Measurements from ENCODE around the gene AMZ2.
A peak's percentile ranks its signal among the peaks of the same experiment; 100 is the strongest.

Gene AMZ2

DNA sequence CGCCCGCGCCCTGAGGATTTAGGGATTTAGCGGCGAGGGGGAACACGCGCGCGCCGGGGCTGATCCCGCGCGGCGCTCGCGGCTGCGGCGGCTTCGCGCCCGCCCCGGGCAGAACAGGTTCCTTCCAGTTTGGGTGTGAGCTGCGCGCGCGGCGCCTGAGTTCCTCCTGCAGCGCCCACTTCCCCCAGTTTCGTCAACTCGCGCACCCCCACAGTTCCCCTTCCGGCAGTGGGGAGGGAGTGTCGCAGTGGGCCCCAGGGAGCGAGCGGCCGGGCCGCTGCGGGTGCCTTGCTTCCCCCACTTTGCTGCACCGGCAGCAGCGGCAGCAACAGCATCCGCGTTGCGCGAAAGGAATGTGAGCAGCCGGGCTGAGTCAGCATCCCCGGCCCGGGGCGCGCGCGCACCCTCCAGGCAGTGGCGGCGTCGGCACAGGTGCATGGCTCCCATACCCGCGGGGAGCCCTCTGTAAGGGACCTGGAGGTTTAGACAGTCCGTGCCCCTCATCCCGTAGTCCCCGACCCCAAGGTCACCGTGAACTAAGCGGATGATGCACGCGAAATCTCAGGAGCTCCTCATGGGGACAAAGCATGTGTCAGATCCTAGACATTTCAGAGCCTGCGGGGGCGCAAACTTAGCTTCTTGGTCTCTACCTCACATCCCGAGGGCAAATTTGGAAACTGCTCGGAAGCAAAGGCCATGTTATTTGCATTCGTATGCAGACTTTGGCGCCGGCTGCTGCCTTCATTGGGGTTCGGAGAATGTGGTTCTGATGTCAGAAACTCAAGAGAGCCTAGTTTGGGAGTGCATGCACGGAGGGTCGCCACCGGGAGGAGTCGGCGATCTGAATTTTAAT is 44.2 kb downstream of the AMZ2 start:
- DNase-seq (ENCODE audit: low read depth): no peak

DNA sequence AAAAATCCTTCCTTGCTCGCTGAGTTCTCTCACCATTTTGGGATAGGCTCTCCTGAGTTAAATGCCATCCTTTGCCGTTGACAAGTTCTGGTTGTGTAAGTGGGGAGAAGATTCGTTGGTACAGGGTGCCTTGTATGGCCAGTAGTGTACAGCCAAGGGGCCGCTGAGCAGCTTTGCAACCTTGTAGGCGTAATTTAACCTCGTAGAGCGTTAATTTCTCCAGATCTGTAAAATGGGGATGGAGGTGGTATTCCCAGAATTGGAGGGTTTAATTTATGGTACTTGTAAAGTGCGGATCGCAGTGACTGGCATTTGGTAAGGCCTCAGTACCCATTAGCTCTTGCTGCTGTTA is 44.8 kb downstream of the AMZ2 start:
- TF ChIP-seq, protein P1, sequence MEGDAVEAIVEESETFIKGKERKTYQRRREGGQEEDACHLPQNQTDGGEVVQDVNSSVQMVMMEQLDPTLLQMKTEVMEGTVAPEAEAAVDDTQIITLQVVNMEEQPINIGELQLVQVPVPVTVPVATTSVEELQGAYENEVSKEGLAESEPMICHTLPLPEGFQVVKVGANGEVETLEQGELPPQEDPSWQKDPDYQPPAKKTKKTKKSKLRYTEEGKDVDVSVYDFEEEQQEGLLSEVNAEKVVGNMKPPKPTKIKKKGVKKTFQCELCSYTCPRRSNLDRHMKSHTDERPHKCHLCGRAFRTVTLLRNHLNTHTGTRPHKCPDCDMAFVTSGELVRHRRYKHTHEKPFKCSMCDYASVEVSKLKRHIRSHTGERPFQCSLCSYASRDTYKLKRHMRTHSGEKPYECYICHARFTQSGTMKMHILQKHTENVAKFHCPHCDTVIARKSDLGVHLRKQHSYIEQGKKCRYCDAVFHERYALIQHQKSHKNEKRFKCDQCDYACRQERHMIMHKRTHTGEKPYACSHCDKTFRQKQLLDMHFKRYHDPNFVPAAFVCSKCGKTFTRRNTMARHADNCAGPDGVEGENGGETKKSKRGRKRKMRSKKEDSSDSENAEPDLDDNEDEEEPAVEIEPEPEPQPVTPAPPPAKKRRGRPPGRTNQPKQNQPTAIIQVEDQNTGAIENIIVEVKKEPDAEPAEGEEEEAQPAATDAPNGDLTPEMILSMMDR (IDR thresholded peaks at IDR 0.05; ENCODE audit: control insufficient read depth, insufficient read depth, low read depth, low read length, missing control alignments): no peak
- no peak overlapping the region for H3K4me3 ChIP-seq (ENCODE audit: control insufficient read depth, low read depth, low read length)
- DNase-seq (ENCODE audit: low read depth): no peak

More for the DNA sequence above, 44.2 kb downstream of the AMZ2 start:
- peak overlapping the region; percentile 71 for H3K4me3 ChIP-seq (ENCODE audit: control insufficient read depth, low read depth, low read length)
- TF ChIP-seq, protein P1 (IDR thresholded peaks at IDR 0.05; ENCODE audit: control insufficient read depth, insufficient read depth, low read depth, low read length, missing control alignments): peak; percentile 5

DNA sequence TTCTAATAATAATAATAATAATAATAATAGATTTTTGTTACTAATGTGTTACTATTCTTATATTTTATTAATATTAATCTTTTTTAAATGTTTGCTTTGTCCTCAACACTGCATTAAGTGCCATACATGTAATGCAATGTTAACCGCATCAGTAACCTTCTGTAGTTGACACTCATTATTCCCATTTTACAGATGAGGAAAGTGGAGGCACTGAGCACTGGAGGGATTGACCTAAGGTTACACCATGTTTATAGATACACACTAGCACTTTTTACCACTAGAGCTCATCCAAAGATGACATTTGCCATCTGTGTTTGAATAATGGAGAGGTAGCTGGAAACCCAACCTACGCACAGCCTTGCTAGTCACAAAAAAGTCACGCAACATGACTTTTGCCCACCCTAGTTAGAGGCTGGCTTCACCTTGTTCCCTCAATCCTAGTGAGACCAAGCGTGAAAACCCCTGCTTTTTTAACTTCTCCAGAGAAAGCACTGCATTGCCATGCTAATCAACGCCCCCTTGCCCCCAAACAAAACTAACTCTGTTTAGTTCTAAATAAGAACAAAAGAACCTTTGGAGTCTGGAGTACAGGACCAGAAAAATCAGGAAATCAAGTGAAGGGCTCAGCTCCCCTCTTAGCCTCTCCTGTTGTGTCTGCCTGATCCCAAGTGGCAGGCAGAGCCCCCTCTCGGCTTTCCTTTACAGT is 45.8 kb downstream of the AMZ2 start:
- DNase-seq (ENCODE audit: low read depth): no peak
- TF ChIP-seq, protein P1 (IDR thresholded peaks at IDR 0.05; ENCODE audit: control insufficient read depth, insufficient read depth, low read depth, low read length, missing control alignments): no peak
- no peak overlapping the region for H3K4me3 ChIP-seq (ENCODE audit: control insufficient read depth, low read depth, low read length)

DNA sequence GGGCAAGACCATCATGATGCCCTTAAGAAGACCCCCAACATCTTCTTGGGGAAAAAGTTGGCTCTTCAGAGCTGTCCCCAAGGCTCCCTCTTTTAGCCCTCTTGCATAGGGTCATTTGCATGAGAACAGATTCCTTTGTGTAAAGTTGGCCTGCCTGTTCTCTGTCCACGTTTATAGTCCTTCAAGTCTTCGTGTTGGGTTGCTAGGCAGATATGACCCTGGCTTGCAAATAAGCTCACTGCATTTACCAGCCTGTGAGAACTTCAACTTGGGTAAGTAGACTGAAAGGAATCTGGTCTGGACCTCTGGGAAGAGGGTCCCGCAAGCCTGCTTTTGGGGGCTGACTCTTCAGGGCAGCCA is 46.3 kb downstream of the AMZ2 start:
- TF ChIP-seq, protein P1 (IDR thresholded peaks at IDR 0.05; ENCODE audit: control insufficient read depth, insufficient read depth, low read depth, low read length, missing control alignments): no peak
- DNase-seq (ENCODE audit: low read depth): no peak
- H3K4me3 ChIP-seq (ENCODE audit: control insufficient read depth, low read depth, low read length): no peak overlapping the region

DNA sequence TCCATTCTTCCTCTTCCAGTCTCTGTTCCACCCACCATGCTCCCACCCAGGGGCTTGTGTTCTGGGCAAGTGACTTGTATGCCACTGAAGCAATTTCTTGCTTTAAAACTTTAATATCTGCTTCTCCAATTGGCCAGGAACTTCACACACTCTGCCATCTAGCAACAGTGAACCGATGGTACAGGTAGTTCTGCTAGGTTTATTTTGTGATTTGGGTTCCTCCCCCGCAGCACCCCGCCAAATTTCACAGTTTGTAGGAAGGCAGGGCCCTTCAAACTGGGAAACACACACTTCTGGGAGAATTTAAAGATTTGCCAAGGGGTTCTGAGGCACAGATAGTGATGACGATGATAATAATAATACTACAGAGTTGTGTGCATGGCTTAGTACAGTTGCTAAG is 46.8 kb downstream of the AMZ2 start:
- H3K4me3 ChIP-seq (ENCODE audit: control insufficient read depth, low read depth, low read length): no peak overlapping the region
- no peak for DNase-seq (ENCODE audit: low read depth)
- TF ChIP-seq, protein P1 (IDR thresholded peaks at IDR 0.05; ENCODE audit: control insufficient read depth, insufficient read depth, low read depth, low read length, missing control alignments): no peak

DNA sequence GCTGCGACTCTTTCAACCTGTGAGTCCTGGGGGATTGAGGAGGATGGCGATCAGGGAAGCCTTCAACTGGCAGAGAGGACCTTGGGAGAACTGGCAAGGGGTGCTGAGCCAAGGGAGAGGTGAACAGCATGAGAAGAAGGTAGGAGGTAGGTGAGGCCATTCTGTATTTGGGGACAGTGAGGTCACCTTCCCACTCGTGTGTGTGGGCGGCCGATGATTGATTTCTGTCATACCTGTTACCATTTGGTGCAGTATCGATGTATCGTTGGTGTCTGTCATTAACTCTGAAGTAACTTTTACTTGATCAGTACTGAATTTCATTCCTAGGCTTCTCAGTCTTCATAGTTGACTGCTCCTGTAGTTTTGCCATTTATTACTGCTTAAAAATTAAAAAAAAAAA is 47.2 kb downstream of the AMZ2 start:
- no peak overlapping the region for H3K4me3 ChIP-seq (ENCODE audit: control insufficient read depth, low read depth, low read length)

More for the DNA sequence above, 47.2 kb downstream of the AMZ2 start:
- DNase-seq (ENCODE audit: low read depth): no peak
- TF ChIP-seq, protein P1 (IDR thresholded peaks at IDR 0.05; ENCODE audit: control insufficient read depth, insufficient read depth, low read depth, low read length, missing control alignments): no peak
